ENCODE measurements around the gene CRK.

DNA sequence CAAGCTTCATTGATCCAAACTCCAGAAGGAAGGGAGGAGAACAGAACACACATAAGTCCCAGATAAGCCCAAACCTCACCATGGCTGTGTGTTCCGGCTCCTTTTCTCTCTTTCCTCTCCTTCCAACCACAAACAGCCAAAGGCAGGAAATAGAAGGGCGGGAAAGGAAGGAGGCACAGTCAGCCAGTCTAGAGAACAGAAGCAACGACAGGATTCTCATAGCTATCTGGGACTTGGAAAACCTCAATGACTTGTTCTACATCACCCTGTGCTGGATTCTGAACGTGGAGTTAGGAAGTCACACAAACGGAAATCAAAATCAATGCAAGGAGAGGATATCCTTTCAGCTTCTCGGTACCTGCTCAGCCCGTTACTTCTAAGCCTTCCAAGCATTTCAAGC lies 9.0 kb downstream of the CRK start:
- TF ChIP-seq POLR2AphosphoS5 (IDR thresholded peaks at IDR 0.05; ENCODE audit: low read depth, low read length) (0 out of 2 replicates have a peak, but pooled peaks have one; percentile 36), TAF1 (IDR thresholded peaks at IDR 0.05; ENCODE audit: borderline replicate concordance, insufficient read depth, low read length) (no peak), SIN3A (IDR thresholded peaks at IDR 0.05; ENCODE audit: borderline replicate concordance, insufficient read depth, low read length) (0 out of 2 replicates have a peak, but pooled peaks have one; percentile 45)
- TF ChIP-seq, protein P1, sequence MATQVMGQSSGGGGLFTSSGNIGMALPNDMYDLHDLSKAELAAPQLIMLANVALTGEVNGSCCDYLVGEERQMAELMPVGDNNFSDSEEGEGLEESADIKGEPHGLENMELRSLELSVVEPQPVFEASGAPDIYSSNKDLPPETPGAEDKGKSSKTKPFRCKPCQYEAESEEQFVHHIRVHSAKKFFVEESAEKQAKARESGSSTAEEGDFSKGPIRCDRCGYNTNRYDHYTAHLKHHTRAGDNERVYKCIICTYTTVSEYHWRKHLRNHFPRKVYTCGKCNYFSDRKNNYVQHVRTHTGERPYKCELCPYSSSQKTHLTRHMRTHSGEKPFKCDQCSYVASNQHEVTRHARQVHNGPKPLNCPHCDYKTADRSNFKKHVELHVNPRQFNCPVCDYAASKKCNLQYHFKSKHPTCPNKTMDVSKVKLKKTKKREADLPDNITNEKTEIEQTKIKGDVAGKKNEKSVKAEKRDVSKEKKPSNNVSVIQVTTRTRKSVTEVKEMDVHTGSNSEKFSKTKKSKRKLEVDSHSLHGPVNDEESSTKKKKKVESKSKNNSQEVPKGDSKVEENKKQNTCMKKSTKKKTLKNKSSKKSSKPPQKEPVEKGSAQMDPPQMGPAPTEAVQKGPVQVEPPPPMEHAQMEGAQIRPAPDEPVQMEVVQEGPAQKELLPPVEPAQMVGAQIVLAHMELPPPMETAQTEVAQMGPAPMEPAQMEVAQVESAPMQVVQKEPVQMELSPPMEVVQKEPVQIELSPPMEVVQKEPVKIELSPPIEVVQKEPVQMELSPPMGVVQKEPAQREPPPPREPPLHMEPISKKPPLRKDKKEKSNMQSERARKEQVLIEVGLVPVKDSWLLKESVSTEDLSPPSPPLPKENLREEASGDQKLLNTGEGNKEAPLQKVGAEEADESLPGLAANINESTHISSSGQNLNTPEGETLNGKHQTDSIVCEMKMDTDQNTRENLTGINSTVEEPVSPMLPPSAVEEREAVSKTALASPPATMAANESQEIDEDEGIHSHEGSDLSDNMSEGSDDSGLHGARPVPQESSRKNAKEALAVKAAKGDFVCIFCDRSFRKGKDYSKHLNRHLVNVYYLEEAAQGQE (IDR thresholded peaks at IDR 0.05; ENCODE audit: insufficient read depth in 1 of 2, low read depth in 2 of 2, low read length in 2 of 2), result no peak
